ENCODE measurements around the gene REELD1. TPM values are rescaled to one million over a fixed set of nuclear protein-coding genes. Genes with fewer than 3 reads are reported as not detected.

REELD1 gene
- total RNA-seq, 4 donors from 2014 or later: 1.3 to 2.2 (median 1.5) TPM; not detected in 1

GRCh38 chr4:146261041-146261440, 46.7 kb downstream of the REELD1 start:
- TF ChIP-seq CTCF (IDR thresholded peaks at IDR 0.05; ENCODE audit: low read depth): no peak

- TF ChIP-seq CTCF (IDR thresholded peaks at IDR 0.05; ENCODE audit: low read depth): no peak
Measured at GRCh38 chr4:146263793-146264192, 49.5 kb downstream of the REELD1 start.

- TF ChIP-seq CTCF (IDR thresholded peaks at IDR 0.05; ENCODE audit: low read depth): no peak
Measured at GRCh38 chr4:146265950-146266490, 51.7 kb downstream of the REELD1 start.

GRCh38 chr4:146267826-146268225, 53.5 kb downstream of the REELD1 start:
- TF ChIP-seq CTCF (IDR thresholded peaks at IDR 0.05; ENCODE audit: low read depth): no peak

GRCh38 chr4:146269228-146269653, 54.9 kb downstream of the REELD1 start:
- TF ChIP-seq CTCF (IDR thresholded peaks at IDR 0.05; ENCODE audit: low read depth): no peak

- TF ChIP-seq CTCF (IDR thresholded peaks at IDR 0.05; ENCODE audit: low read depth): no peak
Measured at GRCh38 chr4:146271466-146271865, 57.1 kb downstream of the REELD1 start.

GRCh38 chr4:146273204-146273901, 59.0 kb downstream of the REELD1 start:
- TF ChIP-seq CTCF (IDR thresholded peaks at IDR 0.05; ENCODE audit: low read depth): no peak

Data from subcutaneous adipose tissue (tissue), 4 donors.